SU-DHL-6 (cell line): Measurements from ENCODE around the gene NUP42.

Experiments
- EZH2phosphoT487 ChIP-seq: fragments of 200-600 bp; sonication (generic), shearing (Covaris generic); conservative IDR thresholded peaks from 2 replicates; pipeline ENCODE4 v1.6.1; 2018; ENCODE audit warnings: mild to moderate bottlenecking, antibody characterized with exemption, low read length, moderate library complexity, mixed read lengths
- TF ChIP-seq, protein P1 (sequence below): fragments of 200-600 bp; sonication (generic); IDR thresholded peaks from one replicate; pipeline ENCODE4 v1.5.1; 2017; ENCODE audit warnings: antibody characterized with exemption, mild to moderate bottlenecking, low read length, moderate library complexity; ENCODE audit not compliant: insufficient read depth, poor library complexity, severe bottlenecking

DNA sequence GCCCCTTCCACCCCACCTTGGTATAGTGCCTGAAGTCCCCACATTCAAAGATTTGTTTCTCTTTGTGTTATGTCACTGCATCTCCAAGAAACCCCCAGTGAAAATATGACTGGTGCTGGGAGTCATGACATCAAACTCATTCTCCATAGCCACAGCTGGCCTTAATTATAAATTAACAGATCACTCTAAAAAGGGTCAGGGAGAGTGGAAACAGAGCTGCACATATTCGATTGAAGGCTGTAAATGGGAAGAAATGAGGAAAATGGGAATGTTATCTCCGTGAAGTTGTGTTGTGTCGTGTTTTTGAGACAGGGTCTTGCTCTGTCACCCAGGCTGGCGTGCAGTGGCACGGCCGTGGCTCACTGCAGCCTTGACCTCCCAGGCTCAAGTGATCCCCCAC, 24.2 kb upstream of the NUP42 start:
- TF ChIP-seq, protein P1, sequence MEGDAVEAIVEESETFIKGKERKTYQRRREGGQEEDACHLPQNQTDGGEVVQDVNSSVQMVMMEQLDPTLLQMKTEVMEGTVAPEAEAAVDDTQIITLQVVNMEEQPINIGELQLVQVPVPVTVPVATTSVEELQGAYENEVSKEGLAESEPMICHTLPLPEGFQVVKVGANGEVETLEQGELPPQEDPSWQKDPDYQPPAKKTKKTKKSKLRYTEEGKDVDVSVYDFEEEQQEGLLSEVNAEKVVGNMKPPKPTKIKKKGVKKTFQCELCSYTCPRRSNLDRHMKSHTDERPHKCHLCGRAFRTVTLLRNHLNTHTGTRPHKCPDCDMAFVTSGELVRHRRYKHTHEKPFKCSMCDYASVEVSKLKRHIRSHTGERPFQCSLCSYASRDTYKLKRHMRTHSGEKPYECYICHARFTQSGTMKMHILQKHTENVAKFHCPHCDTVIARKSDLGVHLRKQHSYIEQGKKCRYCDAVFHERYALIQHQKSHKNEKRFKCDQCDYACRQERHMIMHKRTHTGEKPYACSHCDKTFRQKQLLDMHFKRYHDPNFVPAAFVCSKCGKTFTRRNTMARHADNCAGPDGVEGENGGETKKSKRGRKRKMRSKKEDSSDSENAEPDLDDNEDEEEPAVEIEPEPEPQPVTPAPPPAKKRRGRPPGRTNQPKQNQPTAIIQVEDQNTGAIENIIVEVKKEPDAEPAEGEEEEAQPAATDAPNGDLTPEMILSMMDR, result no peak
- TF ChIP-seq EZH2phosphoT487, result no peak
